ENCODE measurements around the gene GABRB2.

Gene GABRB2

GRCh38 chr5:161442471-161442870, 104.1 kb downstream of the GABRB2 start:
- H3K27ac ChIP-seq (ENCODE audit: low read depth, low read length, poor library complexity, severe bottlenecking): no peak overlapping the region
- no peaks in the 10 kb centered on the region for H3K36me3 ChIP-seq (ENCODE audit: insufficient read depth, low read length)
- no peak overlapping the region for H3K4me3 ChIP-seq (ENCODE audit: low read depth, low read length, poor library complexity, severe bottlenecking)
- TF ChIP-seq CTCF (IDR thresholded peaks at IDR 0.05; ENCODE audit: low read length) (no peak), EZH2 (IDR thresholded peaks at IDR 0.05; ENCODE audit: borderline replicate concordance, low read length) (no peak)
- H3K9me2 ChIP-seq (ENCODE audit: low read depth, low read length): no peaks in the 10 kb centered on the region
- H3K9ac ChIP-seq (ENCODE audit: low read length): no peak overlapping the region
- H3K9me3 ChIP-seq (ENCODE audit: low read length): no peaks in the 10 kb centered on the region
- H3K4me2 ChIP-seq (ENCODE audit: low read length): no peak overlapping the region
- H3K79me2 ChIP-seq (ENCODE audit: insufficient read depth, low read length): no peaks in the 10 kb centered on the region
- no peaks in the 10 kb centered on the region for H3F3A ChIP-seq (ENCODE audit: insufficient read depth, low read length)
- H3K4me1 ChIP-seq (ENCODE audit: insufficient read depth, low read length, severe bottlenecking): no peaks in the 10 kb centered on the region
- H2AFZ ChIP-seq (ENCODE audit: low read length): no peak overlapping the region
- H4K20me1 ChIP-seq (ENCODE audit: insufficient read depth, low read length): no peaks in the 10 kb centered on the region
- H3K27me3 ChIP-seq (ENCODE audit: insufficient read depth, low read length): no peaks in the 10 kb centered on the region

GRCh38 chr5:161432798-161433197, 113.7 kb downstream of the GABRB2 start:
- H3K4me1 ChIP-seq (ENCODE audit: insufficient read depth, low read length, severe bottlenecking): no peaks in the 10 kb centered on the region

GRCh38 chr5:161431963-161432362, 114.6 kb downstream of the GABRB2 start:
- Histone ChIP-seq H4K20me1 (ENCODE audit: insufficient read depth, low read length) (no peaks in the 10 kb centered on the region), H3K27me3 (ENCODE audit: insufficient read depth, low read length) (no peaks in the 10 kb centered on the region), H3K9me3 (ENCODE audit: low read length) (no peaks in the 10 kb centered on the region), H3K4me2 (ENCODE audit: low read length) (no peak overlapping the region), H3K4me1 (ENCODE audit: insufficient read depth, low read length, severe bottlenecking) (no peaks in the 10 kb centered on the region), H3F3A (ENCODE audit: insufficient read depth, low read length) (no peaks in the 10 kb centered on the region), H3K9ac (ENCODE audit: low read length) (no peak overlapping the region), H3K27ac (ENCODE audit: low read depth, low read length, poor library complexity, severe bottlenecking) (no peak overlapping the region), H3K9me2 (ENCODE audit: low read depth, low read length) (no peaks in the 10 kb centered on the region), H3K36me3 (ENCODE audit: insufficient read depth, low read length) (no peaks in the 10 kb centered on the region), H3K79me2 (ENCODE audit: insufficient read depth, low read length) (no peaks in the 10 kb centered on the region), H3K4me3 (ENCODE audit: low read depth, low read length, poor library complexity, severe bottlenecking) (no peak overlapping the region), H2AFZ (ENCODE audit: low read length) (no peak overlapping the region)
- TF ChIP-seq CTCF (IDR thresholded peaks at IDR 0.05; ENCODE audit: low read length) (no peak), EZH2 (IDR thresholded peaks at IDR 0.05; ENCODE audit: borderline replicate concordance, low read length) (no peak)

More at GRCh38 chr5:161432798-161433197, 113.7 kb downstream of the GABRB2 start:
- H3K36me3 ChIP-seq (ENCODE audit: insufficient read depth, low read length): no peaks in the 10 kb centered on the region
- no peaks in the 10 kb centered on the region for H3K9me3 ChIP-seq (ENCODE audit: low read length)
- no peak overlapping the region for H3K9ac ChIP-seq (ENCODE audit: low read length)
- no peak overlapping the region for H3K4me2 ChIP-seq (ENCODE audit: low read length)
- TF ChIP-seq CTCF (IDR thresholded peaks at IDR 0.05; ENCODE audit: low read length): no peak
- no peak for TF ChIP-seq EZH2 (IDR thresholded peaks at IDR 0.05; ENCODE audit: borderline replicate concordance, low read length)
- H3K9me2 ChIP-seq (ENCODE audit: low read depth, low read length): no peaks in the 10 kb centered on the region
- H3K27ac ChIP-seq (ENCODE audit: low read depth, low read length, poor library complexity, severe bottlenecking): no peak overlapping the region
- no peak overlapping the region for H3K4me3 ChIP-seq (ENCODE audit: low read depth, low read length, poor library complexity, severe bottlenecking)
- H2AFZ ChIP-seq (ENCODE audit: low read length): no peak overlapping the region
- no peaks in the 10 kb centered on the region for H3K79me2 ChIP-seq (ENCODE audit: insufficient read depth, low read length)
- no peaks in the 10 kb centered on the region for H3K27me3 ChIP-seq (ENCODE audit: insufficient read depth, low read length)
- no peaks in the 10 kb centered on the region for H4K20me1 ChIP-seq (ENCODE audit: insufficient read depth, low read length)
- no peaks in the 10 kb centered on the region for H3F3A ChIP-seq (ENCODE audit: insufficient read depth, low read length)
